ENCODE measurements around the gene BCKDHB. TPM values are rescaled to one million over a fixed set of nuclear protein-coding genes. Genes with fewer than 3 reads are reported as not detected.

BCKDHB gene
- total RNA-seq, 1 donor from 2014 or later = 37.2 TPM

- TF ChIP-seq, protein P1, sequence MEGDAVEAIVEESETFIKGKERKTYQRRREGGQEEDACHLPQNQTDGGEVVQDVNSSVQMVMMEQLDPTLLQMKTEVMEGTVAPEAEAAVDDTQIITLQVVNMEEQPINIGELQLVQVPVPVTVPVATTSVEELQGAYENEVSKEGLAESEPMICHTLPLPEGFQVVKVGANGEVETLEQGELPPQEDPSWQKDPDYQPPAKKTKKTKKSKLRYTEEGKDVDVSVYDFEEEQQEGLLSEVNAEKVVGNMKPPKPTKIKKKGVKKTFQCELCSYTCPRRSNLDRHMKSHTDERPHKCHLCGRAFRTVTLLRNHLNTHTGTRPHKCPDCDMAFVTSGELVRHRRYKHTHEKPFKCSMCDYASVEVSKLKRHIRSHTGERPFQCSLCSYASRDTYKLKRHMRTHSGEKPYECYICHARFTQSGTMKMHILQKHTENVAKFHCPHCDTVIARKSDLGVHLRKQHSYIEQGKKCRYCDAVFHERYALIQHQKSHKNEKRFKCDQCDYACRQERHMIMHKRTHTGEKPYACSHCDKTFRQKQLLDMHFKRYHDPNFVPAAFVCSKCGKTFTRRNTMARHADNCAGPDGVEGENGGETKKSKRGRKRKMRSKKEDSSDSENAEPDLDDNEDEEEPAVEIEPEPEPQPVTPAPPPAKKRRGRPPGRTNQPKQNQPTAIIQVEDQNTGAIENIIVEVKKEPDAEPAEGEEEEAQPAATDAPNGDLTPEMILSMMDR (IDR thresholded peaks at IDR 0.05; ENCODE audit: borderline replicate concordance) = no peak
- Histone ChIP-seq H3K27me3 (ENCODE audit: low read depth) (no peaks in the 10 kb centered on the region), H3K9me3 (replicated peaks) (no peaks in the 10 kb centered on the region), H3K4me1 (peaks cover 3% of the 10 kb centered on the region), H3K4me3 (no peak overlapping the region), H3K27ac (replicated peaks) (no peak overlapping the region), H3K36me3 (peaks cover 9% of the 10 kb centered on the region)
- no peak for DNase-seq
- intact Hi-C loops (cut with micrococcal nuclease) = no loop called here
Observed at GRCh38 chr6:80174900-80175572, 68.6 kb downstream of the BCKDHB start.

- no peak overlapping the region for H3K4me3 ChIP-seq
- DNase-seq = no peak
- no peak overlapping the region for H3K27ac ChIP-seq (replicated peaks)
- intact Hi-C loops (cut with micrococcal nuclease) = no loop called here
- H3K27me3 ChIP-seq (ENCODE audit: low read depth) = no peaks in the 10 kb centered on the region
- H3K9me3 ChIP-seq (replicated peaks) = peaks cover 4% of the 10 kb centered on the region
- no peaks in the 10 kb centered on the region for H3K4me1 ChIP-seq
- H3K36me3 ChIP-seq = no peaks in the 10 kb centered on the region
- TF ChIP-seq, protein P1 (IDR thresholded peaks at IDR 0.05; ENCODE audit: borderline replicate concordance) = no peak
Observed at GRCh38 chr6:80179695-80180094, 73.2 kb downstream of the BCKDHB start.

GRCh38 chr6:80181352-80182081 lies 75.0 kb downstream of the BCKDHB start:
- intact Hi-C loops (cut with micrococcal nuclease) = no loop called here

DNA sequence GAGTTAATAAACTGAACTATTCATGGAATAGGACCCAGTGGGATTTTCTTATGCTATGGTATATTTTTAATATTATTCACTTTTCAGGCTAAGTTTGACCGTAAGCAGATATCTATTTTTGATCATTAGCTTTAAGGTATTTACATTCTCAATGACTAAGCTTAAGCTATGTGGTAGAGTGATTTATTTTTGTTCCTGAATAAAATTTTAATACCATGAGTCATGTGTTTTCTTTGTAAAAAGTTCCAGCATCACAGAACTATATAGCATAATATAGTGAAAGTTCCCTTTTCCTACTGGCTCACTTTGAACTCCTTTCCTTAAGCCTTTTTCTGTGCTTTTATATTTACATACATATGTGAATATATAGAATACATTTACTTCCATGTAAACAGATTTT lies 75.8 kb downstream of the BCKDHB start:
- Histone ChIP-seq H3K4me3 (no peak overlapping the region), H3K4me1 (no peaks in the 10 kb centered on the region), H3K27me3 (ENCODE audit: low read depth) (no peaks in the 10 kb centered on the region), H3K9me3 (replicated peaks) (peaks cover 13% of the 10 kb centered on the region), H3K27ac (replicated peaks) (no peak overlapping the region), H3K36me3 (no peaks in the 10 kb centered on the region)
- intact Hi-C loops (cut with micrococcal nuclease) = no loop called here
- TF ChIP-seq, protein P1 (IDR thresholded peaks at IDR 0.05; ENCODE audit: borderline replicate concordance) = no peak
- DNase-seq = no peak

More at GRCh38 chr6:80181352-80182081, 75.0 kb downstream of the BCKDHB start:
- no peaks in the 10 kb centered on the region for H3K27me3 ChIP-seq (ENCODE audit: low read depth)
- H3K4me3 ChIP-seq = no peak overlapping the region
- TF ChIP-seq, protein P1 (IDR thresholded peaks at IDR 0.05; ENCODE audit: borderline replicate concordance) = no peak
- DNase-seq = no peak
- no peaks in the 10 kb centered on the region for H3K36me3 ChIP-seq
- H3K27ac ChIP-seq (replicated peaks) = no peak overlapping the region
- no peaks in the 10 kb centered on the region for H3K4me1 ChIP-seq
- H3K9me3 ChIP-seq (replicated peaks) = peaks cover 13% of the 10 kb centered on the region

DNA sequence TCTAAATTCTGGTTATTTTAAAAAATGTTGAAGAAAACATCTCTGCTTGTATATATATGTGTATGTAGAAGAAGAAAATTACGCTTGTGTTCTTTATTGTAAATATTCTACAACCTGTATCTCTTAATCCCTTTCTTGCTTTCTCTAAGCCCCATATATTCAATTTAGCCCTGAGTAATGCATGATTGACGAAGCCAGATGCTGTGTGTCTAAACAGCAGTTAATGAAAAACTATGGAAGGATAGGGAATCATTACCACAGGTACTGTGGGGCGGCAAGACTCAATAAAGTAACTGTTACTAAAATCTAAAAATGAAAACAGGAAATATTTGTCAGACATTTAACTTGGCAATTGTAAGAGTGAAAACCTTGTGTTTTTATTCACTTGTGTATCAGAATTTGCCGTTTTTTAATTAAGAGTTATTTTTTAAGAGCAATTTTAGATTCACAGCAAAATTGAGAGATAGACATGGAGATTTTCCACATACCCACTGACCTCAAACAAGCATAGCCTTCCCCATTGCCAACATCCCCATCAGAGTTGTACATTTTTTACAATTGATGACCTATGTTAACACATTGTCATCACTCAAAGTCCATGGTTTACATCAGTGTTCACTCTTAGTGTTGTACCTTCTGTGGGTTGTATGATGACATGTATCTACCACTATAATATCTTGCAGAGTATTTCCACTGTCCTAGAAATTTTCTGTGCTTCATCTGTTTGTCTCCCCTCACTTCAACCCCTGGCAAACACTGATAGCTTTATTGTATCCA lies 76.7 kb downstream of the BCKDHB start:
- Histone ChIP-seq H3K36me3 (no peaks in the 10 kb centered on the region), H3K27ac (replicated peaks) (no peak overlapping the region), H3K9me3 (replicated peaks) (peaks cover 13% of the 10 kb centered on the region), H3K4me1 (no peaks in the 10 kb centered on the region), H3K27me3 (ENCODE audit: low read depth) (no peaks in the 10 kb centered on the region), H3K4me3 (no peak overlapping the region)
- TF ChIP-seq, protein P1 (IDR thresholded peaks at IDR 0.05; ENCODE audit: borderline replicate concordance) = no peak
- DNase-seq = no peak
- intact Hi-C loops (cut with micrococcal nuclease) = no loop called here
